Dedifferentiated amniotic fluid mesenchymal stem cell (primary cell): ENCODE results near the gene CLEC4C.
"Not testable (repeated sequence)": the region's sequence is repeated elsewhere in the genome, so short reads cannot be mapped to it uniquely, and the experiment has no call there.

Experiments used
- DNase-seq: peaks from one replicate; pipeline ENCODE4 v3.0.0-alpha.2; 2016; ENCODE audit errors: extremely low spot score

CLEC4C gene, protein sequence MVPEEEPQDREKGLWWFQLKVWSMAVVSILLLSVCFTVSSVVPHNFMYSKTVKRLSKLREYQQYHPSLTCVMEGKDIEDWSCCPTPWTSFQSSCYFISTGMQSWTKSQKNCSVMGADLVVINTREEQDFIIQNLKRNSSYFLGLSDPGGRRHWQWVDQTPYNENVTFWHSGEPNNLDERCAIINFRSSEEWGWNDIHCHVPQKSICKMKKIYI

GRCh38 chr12:7747246-7747645 is at the start of gene CLEC4C:
Gene CLEC4C, minus strand, starts transcription at chr12:7747375. Its CDS starts 27 bp downstream, at chr12:7747348.
- no peak for DNase-seq

DNA sequence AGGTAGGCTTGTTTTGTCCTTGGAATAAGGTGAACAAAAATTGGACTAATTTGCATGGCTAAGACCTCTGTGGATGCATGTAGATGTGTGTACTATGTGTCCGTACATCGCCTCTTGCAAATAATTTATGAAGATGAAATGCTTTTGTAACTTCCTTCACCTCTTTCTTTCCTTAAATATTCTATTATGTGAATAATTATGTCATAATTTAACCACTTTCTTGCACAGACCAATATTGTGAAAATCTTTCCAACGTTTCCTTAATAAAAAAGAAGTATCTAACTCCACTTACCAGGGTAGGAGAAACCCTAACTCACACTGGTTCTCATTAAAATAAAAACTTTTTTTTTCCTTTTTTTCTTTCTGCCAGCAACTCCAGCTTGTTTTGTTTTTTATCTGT is 46.0 kb upstream of the CLEC4C start:
- no peak for DNase-seq

DNA sequence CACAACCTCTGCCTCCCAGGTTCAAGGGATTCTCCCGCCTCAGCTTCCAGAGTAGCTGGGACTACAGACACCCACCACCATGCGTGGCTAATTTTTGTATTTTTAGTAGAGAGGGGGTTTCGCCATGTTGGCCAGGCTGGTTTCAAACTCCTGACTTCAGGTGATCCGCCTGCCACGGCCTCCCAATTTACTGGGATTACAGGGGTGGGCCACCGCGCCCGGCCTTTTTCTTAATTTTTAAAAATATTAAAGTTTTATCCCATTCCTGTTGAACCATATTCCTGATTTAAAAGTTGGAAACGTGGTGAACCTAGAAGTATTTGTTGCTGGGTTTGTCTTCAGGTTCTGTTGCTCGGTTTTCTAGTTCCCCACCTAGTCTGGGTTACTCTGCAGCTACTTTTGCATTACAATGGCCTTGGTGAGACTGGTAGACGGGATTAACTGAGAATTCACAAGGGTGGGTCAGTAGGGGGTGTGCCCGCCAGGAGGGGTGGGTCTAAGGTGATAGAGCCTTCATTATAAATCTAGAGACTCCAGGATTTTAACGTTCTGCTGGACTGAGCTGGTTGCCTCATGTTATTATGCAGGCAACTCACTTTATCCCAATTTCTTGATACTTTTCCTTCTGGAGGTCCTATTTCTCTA is 41.8 kb upstream of the CLEC4C start, which contains the start of gene NANOG:
NANOG (plus strand) TSS at position 519 of the 645 bp plus-strand sequence. CDS start 213 bp downstream, outside the sequence.
- DNase-seq, result not testable (repeated sequence)

GRCh38 chr12:7788294-7788660 is 41.1 kb upstream of the CLEC4C start:
- DNase-seq, result no peak

GRCh38 chr12:7787574-7788293 is 40.6 kb upstream of the CLEC4C start:
- no peak for DNase-seq

- no peak for DNase-seq
Observed at GRCh38 chr12:7784701-7785100, 37.5 kb upstream of the CLEC4C start.

GRCh38 chr12:7783433-7783832 is 36.3 kb upstream of the CLEC4C start:
- DNase-seq, result not testable (repeated sequence)

DNA sequence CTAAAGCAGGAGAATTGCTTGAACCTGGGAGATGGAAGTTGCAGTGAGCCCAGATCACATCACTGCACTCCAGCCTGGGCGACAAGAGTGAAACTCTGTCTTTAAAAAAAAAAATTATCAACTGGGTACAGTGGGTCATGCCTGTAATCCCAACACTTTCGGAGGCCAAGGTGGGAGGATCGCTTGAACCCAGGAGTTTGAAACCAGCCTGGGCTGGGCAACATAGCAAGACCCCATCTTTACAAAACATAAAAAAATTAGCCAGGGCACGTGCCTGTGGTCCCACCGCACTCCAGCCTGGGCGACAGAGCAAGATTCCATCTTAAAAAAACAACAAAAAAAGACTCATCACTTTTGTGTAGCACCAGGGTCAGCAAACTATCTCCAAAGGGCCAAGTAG is 34.9 kb upstream of the CLEC4C start:
- no peak for DNase-seq

DNA sequence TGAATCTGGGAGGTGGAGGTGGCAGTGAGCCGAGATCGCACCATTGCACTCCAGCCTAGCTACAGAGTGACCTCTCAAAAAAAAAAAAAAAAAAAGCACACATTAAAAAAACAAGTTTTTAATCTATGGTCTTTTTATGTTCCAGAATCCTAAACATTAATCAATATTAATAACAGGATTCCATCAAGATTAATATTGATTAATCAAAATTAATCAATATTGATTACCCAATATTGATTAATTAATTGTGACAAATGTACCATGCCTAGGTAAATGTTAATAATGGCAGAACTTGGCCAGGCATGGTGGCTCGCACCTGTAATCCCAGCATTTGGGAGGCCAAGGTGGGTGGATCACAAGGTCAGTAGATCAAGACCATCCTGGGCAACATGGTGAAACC is 34.1 kb upstream of the CLEC4C start:
- no peak for DNase-seq

- DNase-seq, result no peak
Observed at GRCh38 chr12:7769999-7770398, 22.8 kb upstream of the CLEC4C start.

- no peak for DNase-seq
Observed at GRCh38 chr12:7758766-7759140, 11.6 kb upstream of the CLEC4C start.

DNA sequence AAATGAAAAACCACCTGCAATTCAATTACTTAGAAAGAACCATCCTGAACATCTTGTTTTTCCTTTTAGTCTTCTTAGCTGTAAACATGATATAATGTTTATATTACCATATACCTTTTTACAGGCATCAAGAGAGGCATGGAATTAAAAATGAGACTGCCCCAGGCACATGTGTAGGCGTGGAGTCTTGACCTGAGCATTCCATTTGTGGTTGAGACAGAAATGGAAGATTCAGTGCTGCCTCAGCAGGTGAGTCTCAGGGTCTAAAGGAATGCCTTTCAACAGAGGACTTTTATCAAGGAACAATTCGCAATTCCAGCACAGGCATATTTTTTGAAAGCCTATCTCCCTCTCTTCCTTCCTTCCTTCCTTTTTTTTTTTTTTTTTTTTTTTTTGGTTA is 9.8 kb upstream of the CLEC4C start:
- no peak for DNase-seq

- not testable (repeated sequence) for DNase-seq
Observed at GRCh38 chr12:7755668-7756067, 8.5 kb upstream of the CLEC4C start.

DNA sequence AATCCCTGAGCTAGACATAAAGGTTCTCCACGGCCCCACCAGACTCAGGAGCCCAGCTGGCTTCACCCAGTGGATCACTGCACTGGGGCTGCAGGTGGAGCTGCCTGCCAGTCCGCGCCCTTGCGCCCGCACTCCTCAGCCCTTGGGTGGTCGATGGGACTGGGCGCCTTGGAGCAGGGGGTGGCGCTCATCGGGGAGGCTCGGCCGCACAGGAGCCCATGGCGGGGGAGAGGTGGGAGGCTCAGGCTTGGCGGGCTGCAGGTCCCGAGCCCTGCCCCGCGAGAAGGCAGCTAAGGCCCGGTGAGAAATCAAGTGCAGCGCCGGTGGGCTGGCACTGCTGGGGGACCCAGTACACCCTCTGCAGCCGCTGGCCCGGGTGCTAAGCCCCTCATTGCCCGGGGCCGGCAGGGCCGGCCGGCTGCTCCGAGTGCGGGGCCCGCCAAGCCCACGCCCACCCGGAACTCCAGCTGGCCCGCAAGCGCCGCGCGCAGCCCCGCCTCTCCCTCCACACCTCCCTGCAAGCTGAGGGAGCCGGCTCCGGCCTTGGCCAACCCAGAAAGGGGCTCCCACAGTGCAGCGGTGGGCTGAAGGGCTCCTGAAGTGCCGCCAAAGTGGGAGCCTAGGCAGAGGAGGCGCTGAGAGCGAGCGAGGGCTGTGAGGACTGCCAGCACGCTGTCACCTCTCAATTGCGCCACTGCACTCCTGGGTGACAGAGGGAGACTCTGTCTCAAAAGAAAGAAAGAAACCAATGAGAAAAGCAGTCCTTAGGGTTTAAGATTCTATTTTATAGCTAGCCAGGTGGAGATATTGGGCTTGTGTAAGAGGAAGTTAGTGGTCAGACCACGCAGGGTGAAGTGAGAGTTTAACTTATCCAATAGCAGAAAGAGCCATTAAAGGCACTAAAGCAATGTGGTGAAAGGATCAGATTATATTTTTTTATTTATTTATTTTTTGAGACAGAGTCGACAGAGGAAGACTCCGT is 5.1 kb upstream of the CLEC4C start:
- not testable (repeated sequence) for DNase-seq

- no peak for DNase-seq
Observed at GRCh38 chr12:7751394-7751793, 4.2 kb upstream of the CLEC4C start.

DNA sequence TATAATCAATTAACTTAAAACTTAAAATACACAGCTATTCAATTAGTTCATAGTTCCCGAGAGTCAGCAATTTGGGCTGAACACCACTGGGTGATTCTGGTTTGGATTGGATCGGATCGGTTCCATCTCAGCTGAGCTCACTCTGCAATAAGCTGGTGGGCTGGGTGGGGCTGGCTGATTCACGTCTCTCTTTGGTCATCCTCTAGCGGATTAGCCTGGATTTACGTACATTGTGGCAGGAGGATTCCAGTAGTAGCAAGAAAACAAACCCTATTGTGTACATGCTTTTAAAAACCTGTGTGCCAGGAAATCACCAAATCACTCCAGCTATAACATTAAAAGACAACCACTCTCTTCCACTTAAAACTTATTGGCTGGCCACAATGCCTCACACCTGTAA is 3.2 kb upstream of the CLEC4C start:
- DNase-seq, result no peak

DNA sequence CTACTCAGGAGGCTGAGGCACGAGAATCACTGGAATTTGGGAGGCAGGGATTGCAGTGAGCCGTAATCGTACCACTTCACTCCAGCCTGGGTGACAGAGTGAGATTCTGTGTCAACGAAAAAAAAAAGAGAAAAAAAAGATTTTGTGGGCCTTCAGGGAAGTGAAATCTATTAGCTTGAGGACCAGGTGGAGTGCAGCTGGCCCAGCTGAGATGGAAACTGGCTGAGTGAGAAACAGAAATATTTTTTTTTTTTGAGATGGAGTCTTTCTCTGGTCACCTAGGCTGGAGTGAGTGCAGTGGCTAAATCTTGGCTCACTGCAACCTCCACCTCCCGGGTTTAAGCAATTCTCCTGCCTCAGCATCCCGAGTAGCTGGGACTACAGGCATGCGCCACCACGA is 2.3 kb upstream of the CLEC4C start:
- no peak for DNase-seq

GRCh38 chr12:7748852-7749251 is 1.7 kb upstream of the CLEC4C start:
- no peak for DNase-seq

GRCh38 chr12:7732993-7733392 is 14.2 kb downstream of the CLEC4C start:
- no peak for DNase-seq

- no peak for DNase-seq
Observed at GRCh38 chr12:7731486-7731885, 15.7 kb downstream of the CLEC4C start.

DNA sequence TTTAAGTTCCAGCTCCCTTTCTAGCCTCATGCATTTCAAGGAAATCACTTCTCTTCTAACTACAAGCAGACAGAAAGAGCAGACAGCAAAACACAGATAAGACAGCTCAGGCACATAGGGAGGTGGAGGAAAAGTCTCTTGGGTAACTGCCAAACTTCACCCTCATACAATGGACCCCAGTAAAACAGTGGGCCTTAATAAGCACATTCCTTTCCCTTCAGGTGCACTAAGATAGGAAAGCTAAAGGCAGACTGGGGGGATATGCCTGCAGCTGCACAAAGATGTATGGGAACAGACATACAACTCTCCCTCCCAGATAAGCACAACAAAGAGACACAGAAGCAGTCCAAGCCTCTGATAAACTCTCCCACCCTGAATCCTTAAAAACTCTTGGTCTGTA is 16.2 kb downstream of the CLEC4C start:
- DNase-seq, result not testable (repeated sequence)

DNA sequence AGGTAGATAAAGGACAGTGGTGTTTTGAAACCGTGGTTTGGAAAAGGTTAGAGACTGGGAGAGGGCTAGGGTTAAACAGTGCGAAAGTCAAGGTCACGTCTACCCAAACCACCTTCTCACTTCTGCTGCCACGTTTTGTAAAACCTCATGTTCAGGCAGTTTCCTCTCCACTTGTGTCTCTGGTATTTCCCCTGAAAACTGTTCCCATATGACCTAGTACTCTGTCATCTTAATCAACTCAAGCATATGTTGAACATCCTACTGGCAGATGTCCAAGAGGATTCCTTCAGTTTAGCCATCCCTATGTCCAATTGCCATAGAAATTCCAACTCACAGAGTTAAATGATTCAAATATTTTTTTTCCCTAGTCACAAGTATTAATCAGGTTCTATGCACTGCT is 17.4 kb downstream of the CLEC4C start:
- DNase-seq, result no peak
